Inferior parietal cortex (tissue), 1 donor: ENCODE data around the gene NOL4L.
"Not testable (repeated sequence)": the region's sequence is repeated elsewhere in the genome, so short reads cannot be mapped to it uniquely, and the experiment has no call there.

Experiments
- DNase-seq: peaks from one replicate; pipeline ENCODE4 v3.0.0-alpha.2; 2016; ENCODE audit errors: extremely low spot score

The NOL4L gene

GRCh38 chr20:32510120-32510600 is 75.0 kb downstream of the NOL4L start:
- DNase-seq = no peak

- no peak for DNase-seq
These were observed 75.5 kb downstream of the NOL4L start for GRCh38 chr20:32509639-32510066.

DNA sequence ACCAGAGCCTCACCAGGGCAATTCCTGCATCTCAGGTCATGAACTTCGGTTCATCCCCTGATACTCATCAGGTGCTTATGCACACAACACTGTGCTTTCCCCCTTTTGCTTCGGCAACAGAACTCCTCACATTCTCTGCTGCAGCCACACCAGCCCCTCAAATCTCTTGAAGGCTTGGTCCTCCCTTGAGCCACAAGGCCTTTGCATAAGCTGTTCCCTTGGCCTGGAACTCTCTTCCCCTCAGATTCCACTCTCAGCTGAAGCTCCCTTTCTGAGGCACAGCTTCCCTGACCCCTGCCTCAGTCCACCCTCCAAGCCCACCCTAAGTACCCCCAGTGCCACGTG is 76.4 kb downstream of the NOL4L start:
- DNase-seq = no peak

GRCh38 chr20:32507998-32508774 is 76.9 kb downstream of the NOL4L start:
- DNase-seq = no peak

DNA sequence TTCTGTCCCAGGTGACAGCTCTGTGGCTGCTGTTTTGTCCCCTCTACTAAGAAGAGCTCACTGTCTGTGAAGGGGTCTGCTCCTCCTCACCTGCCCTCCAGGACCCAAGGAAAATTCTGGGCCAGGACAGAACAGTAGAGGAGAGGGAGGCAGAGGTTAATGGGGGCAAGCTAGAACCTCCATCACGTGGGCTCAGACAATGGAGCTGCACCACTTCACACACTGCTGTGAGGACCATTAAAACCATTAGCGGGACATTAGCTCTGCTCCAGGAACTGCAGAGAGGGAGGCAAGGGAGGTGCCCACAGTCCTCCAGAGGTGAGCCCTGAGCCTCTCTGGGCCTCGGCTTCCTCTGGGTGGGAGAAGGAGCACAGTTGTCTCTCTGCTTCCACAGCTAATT is 78.4 kb downstream of the NOL4L start:
- DNase-seq = no peak

DNA sequence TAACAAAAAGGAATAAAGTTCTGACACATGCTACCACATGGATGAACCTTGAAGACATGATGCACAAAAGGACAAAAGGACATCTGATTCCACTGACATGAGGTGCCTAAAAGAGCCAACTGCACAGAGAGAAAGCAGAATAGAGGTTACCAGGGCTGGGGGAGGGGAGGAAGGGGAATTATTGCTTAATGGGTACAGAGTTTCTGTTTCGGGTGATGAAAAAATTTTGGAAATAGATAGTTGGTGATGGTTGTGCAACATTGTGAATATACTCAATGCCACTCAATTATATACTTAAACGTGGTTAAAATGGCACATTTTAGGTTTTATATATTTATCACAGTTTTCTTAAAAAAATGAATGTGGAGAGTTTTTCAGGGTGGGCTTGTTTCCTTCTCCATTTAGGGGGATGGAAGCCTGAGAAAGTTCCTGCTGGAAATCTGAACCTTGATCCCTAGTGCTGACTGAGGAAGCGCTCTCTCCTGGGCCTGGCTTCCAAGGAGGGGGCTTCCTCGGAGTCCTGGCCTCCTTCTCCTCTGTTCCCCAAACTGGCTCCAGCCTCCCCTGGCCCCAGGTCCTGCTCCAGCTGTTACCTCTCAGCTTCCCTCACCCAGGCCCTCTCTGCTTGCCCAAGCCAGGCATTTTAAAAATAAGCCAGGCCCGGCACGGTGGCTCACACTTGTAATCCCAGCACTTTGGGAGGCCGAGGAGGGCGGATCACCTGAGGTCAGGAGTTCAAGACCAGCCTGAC is 79.2 kb downstream of the NOL4L start:
- no peak for DNase-seq

DNA sequence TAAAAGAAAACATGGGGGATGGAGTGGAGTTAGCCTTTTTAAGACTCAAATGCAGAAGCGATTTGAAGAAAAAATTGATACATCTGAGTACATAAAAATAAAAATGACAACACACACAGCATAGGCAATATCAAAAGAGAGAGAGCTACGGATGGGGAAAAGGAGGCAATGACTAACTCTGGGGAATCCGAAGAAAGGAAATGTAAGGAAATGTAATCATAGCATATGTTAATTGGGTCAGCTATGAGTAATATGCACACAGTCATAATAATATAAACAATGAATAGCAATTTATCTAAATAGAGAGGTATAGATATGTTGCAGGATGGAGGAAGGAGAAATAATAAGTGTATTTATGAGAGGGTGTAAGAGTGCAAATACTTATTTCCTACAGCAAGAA is 83.4 kb downstream of the NOL4L start:
- DNase-seq = no peak

DNA sequence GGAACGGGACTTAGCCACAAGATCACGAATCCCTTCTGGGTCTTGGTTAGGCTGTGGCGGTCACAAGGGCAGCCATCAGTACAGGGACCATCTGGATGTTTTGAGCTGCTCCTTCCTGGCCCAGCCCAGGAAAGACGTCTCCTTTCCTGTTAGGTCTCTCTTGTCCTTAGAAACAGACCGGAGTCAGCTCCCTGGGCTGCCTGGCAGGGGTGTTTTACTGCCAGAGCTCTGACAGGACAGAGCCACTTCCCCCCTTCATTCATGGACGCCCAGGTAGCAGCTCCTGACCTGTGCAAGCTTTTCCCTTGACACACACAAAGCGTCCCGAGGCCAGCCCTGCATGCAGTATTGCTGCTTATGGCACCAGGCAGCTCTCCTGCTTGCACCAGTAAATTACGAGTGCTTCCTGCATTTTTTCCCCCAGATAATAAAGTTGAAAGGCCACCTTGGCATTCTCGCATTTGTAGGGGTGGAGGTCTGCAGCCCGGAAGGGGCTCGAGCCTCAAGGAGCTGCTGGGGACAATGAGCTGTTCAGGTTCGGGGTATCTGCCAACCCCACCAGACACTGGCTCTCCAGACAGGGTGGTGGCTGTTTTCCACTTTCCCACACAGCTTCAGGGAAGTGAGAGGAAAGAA is 87.4 kb downstream of the NOL4L start:
- DNase-seq = no peak

- DNase-seq = no peak
These were observed 88.2 kb downstream of the NOL4L start for GRCh38 chr20:32496811-32497533.

- DNase-seq = no peak
These were observed 89.2 kb downstream of the NOL4L start for GRCh38 chr20:32495949-32496348.

- DNase-seq = no peak
These were observed 89.9 kb downstream of the NOL4L start for GRCh38 chr20:32495217-32495565.

DNA sequence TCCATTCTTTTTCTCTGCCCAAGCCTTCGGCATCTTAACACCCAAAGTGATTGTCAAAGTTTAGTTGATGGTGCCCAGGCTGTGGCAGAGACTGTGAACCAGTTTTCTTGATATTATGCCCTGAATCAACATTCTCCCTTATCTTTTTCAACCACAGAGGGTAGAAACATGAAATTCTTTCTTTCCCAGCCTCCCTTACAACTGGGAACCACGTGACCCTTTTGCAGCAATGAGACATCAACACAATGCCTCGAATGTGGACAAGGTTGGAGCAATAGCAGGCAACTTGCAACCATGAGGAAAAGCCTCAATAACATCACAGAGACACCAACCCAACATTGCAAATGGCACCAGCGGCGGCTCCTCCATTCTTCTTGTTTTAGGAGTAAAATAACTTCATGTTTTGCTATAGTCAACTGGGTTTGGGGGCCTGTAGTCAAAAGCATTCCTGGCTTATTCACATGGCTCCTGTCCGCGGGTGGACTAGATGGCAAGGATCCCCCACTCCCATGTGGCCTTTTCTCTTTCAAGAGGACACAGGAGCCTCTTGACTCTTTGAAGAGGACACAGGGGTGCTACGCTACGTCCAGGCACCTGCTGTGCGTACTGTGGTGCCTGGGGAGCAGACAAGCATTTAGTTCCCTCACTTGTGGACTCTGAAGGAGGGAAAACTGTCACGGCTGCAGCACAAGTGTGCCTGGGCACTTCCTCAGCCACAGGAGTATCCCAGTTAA is 90.5 kb downstream of the NOL4L start:
- no peak for DNase-seq

DNA sequence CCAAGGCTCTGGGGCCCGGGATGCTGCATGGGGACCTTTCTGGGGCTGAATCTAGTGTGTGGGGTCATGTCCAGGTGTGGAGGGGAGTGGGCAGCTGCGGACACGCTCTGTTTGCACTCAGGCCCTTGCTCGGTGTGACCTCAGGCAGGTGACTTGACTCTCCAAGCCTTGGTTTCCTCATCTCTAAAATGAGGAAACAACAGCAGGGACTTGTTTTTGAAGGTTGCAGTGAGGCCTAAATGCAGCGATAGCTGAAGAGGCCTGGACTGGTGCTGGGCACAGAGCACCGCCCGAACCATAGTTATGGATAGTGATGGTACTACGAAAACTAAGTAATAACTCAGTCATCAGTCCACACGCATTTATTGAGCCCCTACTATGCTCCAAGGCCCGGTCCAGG is 91.8 kb downstream of the NOL4L start:
- no peak for DNase-seq

DNA sequence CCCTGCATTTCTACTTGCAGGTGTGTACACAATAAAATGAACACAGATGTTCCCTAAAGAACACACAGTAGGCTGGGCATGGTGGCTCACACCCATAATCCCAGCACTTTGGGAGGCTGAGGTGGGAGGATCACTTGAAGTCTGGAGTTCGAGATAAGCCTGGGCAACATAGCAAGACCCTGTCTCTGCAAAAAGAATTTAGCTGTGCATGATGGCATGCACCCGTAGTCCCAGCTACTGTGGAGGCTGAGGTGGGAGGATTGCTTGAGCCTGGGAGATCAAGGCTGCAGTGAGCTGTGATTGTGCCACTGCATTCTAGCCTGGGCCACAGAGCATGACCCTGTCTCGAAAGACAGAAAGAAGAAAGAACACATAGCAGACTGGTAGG is 93.4 kb downstream of the NOL4L start:
- not testable (repeated sequence) for DNase-seq

GRCh38 chr20:32490942-32491763 is 94.0 kb downstream of the NOL4L start:
- no peak for DNase-seq

DNA sequence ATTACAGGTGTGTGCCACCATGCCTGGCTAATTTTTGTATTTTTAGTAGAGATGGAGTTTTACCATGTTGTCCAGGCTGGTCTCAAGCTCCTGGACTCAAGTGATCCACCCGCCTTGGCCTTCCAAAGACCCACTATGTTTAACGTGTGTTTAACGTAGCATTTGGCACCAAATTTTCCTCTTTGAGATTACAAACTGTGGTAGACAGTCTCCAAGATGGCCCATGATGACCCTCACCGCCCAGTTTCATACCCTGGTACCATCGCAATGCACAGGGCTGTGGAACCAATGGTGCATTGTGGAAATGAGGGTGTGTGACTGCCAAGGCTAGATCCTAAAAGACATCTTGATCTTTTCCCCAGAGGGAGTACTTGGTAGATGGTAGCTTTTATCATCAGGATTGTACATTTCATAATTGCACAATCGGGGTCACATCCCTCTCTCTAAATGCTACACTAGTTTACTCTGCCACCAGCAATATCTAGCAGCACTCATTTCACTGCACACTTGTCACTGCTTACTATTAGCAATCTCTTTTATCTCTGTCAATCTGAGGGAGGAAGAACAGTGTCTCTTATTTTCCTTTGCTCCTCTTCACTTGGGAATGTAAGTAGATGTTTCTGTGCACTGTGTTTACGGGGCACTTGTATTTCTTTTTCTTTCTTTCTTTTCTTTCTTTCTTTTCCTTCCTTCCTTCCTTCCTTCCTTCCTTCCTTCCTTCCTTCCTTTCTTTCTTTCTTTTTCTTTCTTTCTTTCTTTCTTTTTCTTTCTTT is 96.9 kb downstream of the NOL4L start:
- DNase-seq = no peak

DNA sequence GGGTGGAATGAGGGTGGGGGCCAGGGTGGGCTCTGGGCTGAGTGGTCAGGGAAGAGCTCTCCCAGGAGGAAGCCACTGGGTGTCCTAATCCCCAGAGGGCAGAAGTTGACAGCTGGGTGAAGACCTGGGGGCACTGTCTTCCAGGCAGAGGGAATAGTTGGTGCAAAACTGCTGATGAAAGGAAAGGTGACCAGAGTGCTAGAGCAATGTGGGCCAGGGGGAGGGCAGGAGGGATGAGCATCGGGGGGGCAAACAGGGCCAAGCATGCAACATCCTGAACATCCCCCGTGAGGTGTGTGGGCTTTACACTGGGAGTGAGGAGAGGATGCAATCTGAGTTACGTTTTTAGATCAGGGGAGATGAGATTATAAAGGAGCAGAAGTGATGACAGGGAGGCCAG is 97.8 kb downstream of the NOL4L start:
- DNase-seq = no peak

- no peak for DNase-seq
These were observed 99.2 kb downstream of the NOL4L start for GRCh38 chr20:32485770-32486478.
